GM21367 (cell line): ENCODE measurements around the gene ADGRA1.
"Not testable (repeated sequence)": the region's sequence is repeated elsewhere in the genome, so short reads cannot be mapped to it uniquely, and the experiment has no call there.

Experiments
- ATAC-seq: cut with Tn5 transposase; IDR thresholded peaks from one replicate; pipeline ENCODE4 v1.9.1; 2021; ENCODE audit not compliant: unreplicated experiment

ADGRA1 gene

GRCh38 chr10:133174689-133175263 is 87.1 kb downstream of the ADGRA1 start:
- ATAC-seq: no peak

- ATAC-seq: not testable (repeated sequence)
Observed at GRCh38 chr10:133175624-133176023, 87.9 kb downstream of the ADGRA1 start.

GRCh38 chr10:133176546-133176945 is 88.8 kb downstream of the ADGRA1 start:
- no peak for ATAC-seq

- ATAC-seq: no peak
Observed at GRCh38 chr10:133177380-133178157, 89.8 kb downstream of the ADGRA1 start.

- ATAC-seq: no peak
Observed at GRCh38 chr10:133178357-133179127, 90.8 kb downstream of the ADGRA1 start.

- no peak for ATAC-seq
Observed at GRCh38 chr10:133179128-133179520, 91.4 kb downstream of the ADGRA1 start.

GRCh38 chr10:133179651-133180050 is 91.9 kb downstream of the ADGRA1 start:
- no peak for ATAC-seq

- no peak for ATAC-seq
Observed at GRCh38 chr10:133180192-133180964, 92.7 kb downstream of the ADGRA1 start.

GRCh38 chr10:133180965-133181639 is 93.4 kb downstream of the ADGRA1 start:
- ATAC-seq: no peak
